HepG2 (cell line): ENCODE results near the gene OR6S1. TPM values are rescaled to one million over a fixed set of nuclear protein-coding genes. Genes with fewer than 3 reads are reported as not detected.

Experiments
- BORCS8-MEF2B ChIP-seq: sonication (generic); formaldehyde crosslinking; IDR thresholded peaks from 2 replicates; pipeline ENCODE4 v1.8.0; 2022; ENCODE audit warnings: mild to moderate bottlenecking, missing genetic modification reagents
- BRD4 ChIP-seq: sonication (generic); formaldehyde crosslinking; IDR thresholded peaks from 2 replicates; pipeline ENCODE4 v1.4.0; 2020; ENCODE audit warnings: missing genetic modification reagents
- ETV6 ChIP-seq: sonication (generic); formaldehyde crosslinking; conservative IDR thresholded peaks from 2 replicates; pipeline ENCODE4 v1.4.0; 2020; ENCODE audit warnings: missing genetic modification reagents
- FLYWCH1 ChIP-seq: sonication (generic); formaldehyde crosslinking; IDR thresholded peaks from 2 replicates; pipeline ENCODE4 v1.8.1; 2023; ENCODE audit warnings: mild to moderate bottlenecking, missing genetic modification reagents
- JARID2 ChIP-seq: sonication (generic); formaldehyde crosslinking; IDR thresholded peaks from 2 replicates; pipeline ENCODE4 v1.8.1; 2023; ENCODE audit warnings: missing genetic modification reagents, inconsistent platforms; ENCODE audit not compliant: insufficient replicate concordance
- MTF1 ChIP-seq: sonication (generic); formaldehyde crosslinking; IDR thresholded peaks from 2 replicates; pipeline ENCODE4 v1.5.0; 2020; ENCODE audit warnings: missing genetic modification reagents
- NFIC ChIP-seq: IDR thresholded peaks from 2 replicates; pipeline ENCODE4 v1.6.1; 2012; ENCODE audit warnings: mild to moderate bottlenecking, low read length, inconsistent platforms
- NR3C1 ChIP-seq: sonication (generic); formaldehyde crosslinking; IDR thresholded peaks from 2 replicates; pipeline ENCODE4 v1.4.0; 2020; ENCODE audit warnings: missing genetic modification reagents
- SALL1 ChIP-seq: sonication (generic); formaldehyde crosslinking; IDR thresholded peaks from 2 replicates; pipeline ENCODE4 v1.8.0; 2022; ENCODE audit warnings: mild to moderate bottlenecking, missing genetic modification reagents
- SP1 ChIP-seq, 2 experiments: fragments of 450-650 bp in 1 of 2; sonication (generic) in 1 of 2; formaldehyde crosslinking in 1 of 2; IDR thresholded peaks; 2 replicates each; pipeline versions ENCODE4 v1.4.0 to v1.6.1; 2016 to 2020; ENCODE audit warnings: missing genetic modification reagents in 1 of 2
- ZBTB7B ChIP-seq: sonication (generic); formaldehyde crosslinking; IDR thresholded peaks from 2 replicates; pipeline ENCODE4 v1.4.0; 2020; ENCODE audit warnings: missing genetic modification reagents
- ZNF180 ChIP-seq: sonication (generic); formaldehyde crosslinking; IDR thresholded peaks from 2 replicates; pipeline ENCODE4 v1.4.0; 2020; ENCODE audit warnings: low read depth, missing genetic modification reagents, borderline replicate concordance
- ZNF383 ChIP-seq: sonication (generic); formaldehyde crosslinking; IDR thresholded peaks from 2 replicates; pipeline ENCODE4 v1.4.0; 2020; ENCODE audit warnings: missing genetic modification reagents, mild to moderate bottlenecking, borderline replicate concordance
- ZNF556 ChIP-seq: sonication (generic); formaldehyde crosslinking; IDR thresholded peaks from 2 replicates; pipeline ENCODE4 v1.4.0; 2020; ENCODE audit warnings: mild to moderate bottlenecking, missing genetic modification reagents, borderline replicate concordance
- ZNF567 ChIP-seq: sonication (generic); formaldehyde crosslinking; IDR thresholded peaks from 2 replicates; pipeline ENCODE4 v1.8.1; 2023; ENCODE audit warnings: mild to moderate bottlenecking, missing genetic modification reagents, borderline replicate concordance
- ZNF598 ChIP-seq: sonication (generic); formaldehyde crosslinking; IDR thresholded peaks from 2 replicates; pipeline ENCODE4 v1.5.1; 2020; ENCODE audit warnings: mild to moderate bottlenecking, missing genetic modification reagents, borderline replicate concordance
- ZNF747 ChIP-seq: sonication (generic); formaldehyde crosslinking; IDR thresholded peaks from 2 replicates; pipeline ENCODE4 v1.8.1; 2023; ENCODE audit warnings: missing genetic modification reagents, mild to moderate bottlenecking, borderline replicate concordance
- ZNF75D ChIP-seq: sonication (generic); formaldehyde crosslinking; IDR thresholded peaks from 2 replicates; pipeline ENCODE4 v1.8.1; 2023; ENCODE audit warnings: missing genetic modification reagents, mild to moderate bottlenecking, borderline replicate concordance
- ZNF761 ChIP-seq: sonication (generic); formaldehyde crosslinking; conservative IDR thresholded peaks from 2 replicates; pipeline ENCODE4 v1.4.0; 2020; ENCODE audit warnings: mild to moderate bottlenecking, missing genetic modification reagents
- ZNF766 ChIP-seq: sonication (generic); formaldehyde crosslinking; IDR thresholded peaks from 2 replicates; pipeline ENCODE4 v1.5.0; 2020; ENCODE audit warnings: missing genetic modification reagents, borderline replicate concordance
- ZNF768 ChIP-seq: sonication (generic); formaldehyde crosslinking; IDR thresholded peaks from 2 replicates; pipeline ENCODE4 v1.4.0; 2020; ENCODE audit warnings: missing genetic modification reagents
- polyA plus RNA-seq, 8 experiments: library from polyadenylated mRNA; depleted of rRNA in 3 of 8; stranded (reverse) in 7 of 8; unstranded in 1 of 8; fragments of >200 nt; fragmentation: Illumina TruSeq in 4 of 8; extraction: Trizol in 4 of 8; gene quantifications; 2 replicates each; pipeline versions ENCODE4 v1.2.1 to v1.2.3, GENCODE V29; 2011 to 2016; ENCODE audit warnings: low read depth in 4 of 8, missing spikeins in 1 of 8, mixed read lengths in 1 of 8; ENCODE audit not compliant: insufficient read depth in 1 of 8
- total RNA-seq, 5 experiments: library from RNA; depleted of rRNA; stranded (reverse); fragments of >200 nt; fragmentation: Illumina TruSeq; extraction: Trizol; gene quantifications; 2 replicates each; pipeline ENCODE4 v1.2.3, GENCODE V29; 2016; ENCODE audit warnings: low read depth in 1 of 5
- TF ChIP-seq, protein P1 (sequence below): sonication (generic); formaldehyde crosslinking; IDR thresholded peaks from 2 replicates; pipeline ENCODE4 v1.4.0; 2020; ENCODE audit warnings: mild to moderate bottlenecking, missing genetic modification reagents
- TF ChIP-seq, protein P2 (sequence below): sonication (generic); formaldehyde crosslinking; IDR thresholded peaks from 2 replicates; pipeline ENCODE4 v1.4.0; 2020; ENCODE audit warnings: missing genetic modification reagents
- TF ChIP-seq, protein P3 (sequence below): sonication (generic); formaldehyde crosslinking; IDR thresholded peaks from 2 replicates; pipeline ENCODE4 v1.5.0; 2020; ENCODE audit warnings: missing genetic modification reagents

OR6S1 gene
- total and polyA plus RNA-seq, 2 of the 13 experiments (the other 11 are each of a cell fraction or from before 2014, with no cell fraction given): 0.09 TPM; not detected in 1

DNA sequence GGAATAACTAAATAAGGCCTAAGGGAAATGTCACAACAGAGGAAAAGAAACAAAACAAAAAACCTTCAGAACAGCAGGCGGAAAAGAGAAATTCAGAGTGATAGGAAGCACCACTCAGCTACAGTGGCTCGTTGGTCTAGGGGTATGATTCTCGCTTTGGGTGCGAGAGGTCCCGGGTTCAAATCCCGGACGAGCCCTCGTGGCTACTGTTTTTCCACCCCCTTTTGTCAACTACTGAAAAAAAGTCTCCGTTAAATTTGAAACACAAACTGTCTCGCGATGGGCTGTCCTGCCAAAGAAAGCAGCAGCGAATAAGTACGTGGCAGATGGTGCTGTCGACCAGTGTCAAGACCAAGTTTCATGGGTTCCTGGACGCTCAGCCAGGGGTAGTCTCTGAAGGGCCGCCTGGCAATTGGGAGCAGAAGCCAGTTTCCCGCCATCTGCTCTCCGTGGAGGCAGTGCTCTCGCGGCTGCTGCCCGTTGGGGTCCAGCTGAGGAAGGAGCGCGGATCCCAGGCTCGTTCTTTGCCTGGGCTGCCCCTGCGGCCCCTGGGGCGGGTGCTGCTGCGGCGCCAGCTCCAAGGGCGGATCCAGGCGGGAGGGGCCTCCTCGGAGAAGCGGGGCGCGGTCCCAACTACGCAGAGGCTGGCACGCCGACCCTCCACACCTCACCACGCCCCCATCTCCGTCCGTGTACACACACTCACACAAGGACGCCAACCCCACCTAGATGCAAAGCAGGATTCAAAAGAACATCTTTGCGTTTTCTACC lies 42.6 kb upstream of the OR6S1 start, which contains the start of gene RNASE4 (continued):
- no peak; the same call in 1 of the 2 replicates for TF ChIP-seq FLYWCH1 (CRISPR knock-in tag)
- no peak for TF ChIP-seq ZNF761
- peak; percentile 47; the same call in 1 of the 2 replicates for TF ChIP-seq ZNF747
- TF ChIP-seq ZNF567 (CRISPR knock-in tag): 0 out of 2 replicates have a peak, but pooled peaks have one; percentile 18
- TF ChIP-seq JARID2 (CRISPR knock-in tag): peak; percentile 61
- TF ChIP-seq, protein P1, sequence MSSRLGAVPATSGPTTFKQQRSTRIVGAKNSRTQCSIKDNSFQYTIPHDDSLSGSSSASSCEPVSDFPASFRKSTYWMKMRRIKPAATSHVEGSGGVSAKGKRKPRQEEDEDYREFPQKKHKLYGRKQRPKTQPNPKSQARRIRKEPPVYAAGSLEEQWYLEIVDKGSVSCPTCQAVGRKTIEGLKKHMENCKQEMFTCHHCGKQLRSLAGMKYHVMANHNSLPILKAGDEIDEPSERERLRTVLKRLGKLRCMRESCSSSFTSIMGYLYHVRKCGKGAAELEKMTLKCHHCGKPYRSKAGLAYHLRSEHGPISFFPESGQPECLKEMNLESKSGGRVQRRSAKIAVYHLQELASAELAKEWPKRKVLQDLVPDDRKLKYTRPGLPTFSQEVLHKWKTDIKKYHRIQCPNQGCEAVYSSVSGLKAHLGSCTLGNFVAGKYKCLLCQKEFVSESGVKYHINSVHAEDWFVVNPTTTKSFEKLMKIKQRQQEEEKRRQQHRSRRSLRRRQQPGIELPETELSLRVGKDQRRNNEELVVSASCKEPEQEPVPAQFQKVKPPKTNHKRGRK: no peak
- TF ChIP-seq ZNF768 (CRISPR knock-in tag): peak; percentile 57; the same call in 1 of the 2 replicates
- no peak for TF ChIP-seq ETV6 (CRISPR knock-in tag)
- TF ChIP-seq ZNF766: no peak
- TF ChIP-seq ZNF180 (CRISPR knock-in tag): peak; percentile 85; the same call in 1 of the 2 replicates
- TF ChIP-seq NR3C1 (CRISPR knock-in tag): no peak
- peak; percentile 79 for TF ChIP-seq ZBTB7B (CRISPR knock-in tag)
- TF ChIP-seq SALL1 (CRISPR knock-in tag): peak; percentile 82
- peak; percentile 76; the same call in 1 of the 2 replicates for TF ChIP-seq BRD4 (CRISPR knock-in tag)
- TF ChIP-seq ZNF598: 0 out of 2 replicates have a peak, but pooled peaks have one; percentile 38
- peak; percentile 84; the same call in 1 of the 2 replicates for TF ChIP-seq MTF1 (CRISPR knock-in tag)
- TF ChIP-seq ZNF75D (CRISPR knock-in tag): no peak
- TF ChIP-seq ZNF383 (CRISPR knock-in tag): no peak
- TF ChIP-seq BORCS8-MEF2B (CRISPR knock-in tag): peak; percentile 28; the same call in 1 of the 2 replicates
- TF ChIP-seq SP1 (IDR thresholded peaks at IDR 0.05): no peak
- peak; percentile 47; the same call in 1 of the 2 replicates for TF ChIP-seq SP1 (CRISPR knock-in tag; IDR thresholded peaks at IDR 0.05)
- TF ChIP-seq, protein P2, sequence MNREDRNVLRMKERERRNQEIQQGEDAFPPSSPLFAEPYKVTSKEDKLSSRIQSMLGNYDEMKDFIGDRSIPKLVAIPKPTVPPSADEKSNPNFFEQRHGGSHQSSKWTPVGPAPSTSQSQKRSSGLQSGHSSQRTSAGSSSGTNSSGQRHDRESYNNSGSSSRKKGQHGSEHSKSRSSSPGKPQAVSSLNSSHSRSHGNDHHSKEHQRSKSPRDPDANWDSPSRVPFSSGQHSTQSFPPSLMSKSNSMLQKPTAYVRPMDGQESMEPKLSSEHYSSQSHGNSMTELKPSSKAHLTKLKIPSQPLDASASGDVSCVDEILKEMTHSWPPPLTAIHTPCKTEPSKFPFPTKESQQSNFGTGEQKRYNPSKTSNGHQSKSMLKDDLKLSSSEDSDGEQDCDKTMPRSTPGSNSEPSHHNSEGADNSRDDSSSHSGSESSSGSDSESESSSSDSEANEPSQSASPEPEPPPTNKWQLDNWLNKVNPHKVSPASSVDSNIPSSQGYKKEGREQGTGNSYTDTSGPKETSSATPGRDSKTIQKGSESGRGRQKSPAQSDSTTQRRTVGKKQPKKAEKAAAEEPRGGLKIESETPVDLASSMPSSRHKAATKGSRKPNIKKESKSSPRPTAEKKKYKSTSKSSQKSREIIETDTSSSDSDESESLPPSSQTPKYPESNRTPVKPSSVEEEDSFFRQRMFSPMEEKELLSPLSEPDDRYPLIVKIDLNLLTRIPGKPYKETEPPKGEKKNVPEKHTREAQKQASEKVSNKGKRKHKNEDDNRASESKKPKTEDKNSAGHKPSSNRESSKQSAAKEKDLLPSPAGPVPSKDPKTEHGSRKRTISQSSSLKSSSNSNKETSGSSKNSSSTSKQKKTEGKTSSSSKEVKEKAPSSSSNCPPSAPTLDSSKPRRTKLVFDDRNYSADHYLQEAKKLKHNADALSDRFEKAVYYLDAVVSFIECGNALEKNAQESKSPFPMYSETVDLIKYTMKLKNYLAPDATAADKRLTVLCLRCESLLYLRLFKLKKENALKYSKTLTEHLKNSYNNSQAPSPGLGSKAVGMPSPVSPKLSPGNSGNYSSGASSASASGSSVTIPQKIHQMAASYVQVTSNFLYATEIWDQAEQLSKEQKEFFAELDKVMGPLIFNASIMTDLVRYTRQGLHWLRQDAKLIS (CRISPR knock-in tag): 0 out of 2 replicates have a peak, but pooled peaks have one; percentile 66
- TF ChIP-seq, protein P3, sequence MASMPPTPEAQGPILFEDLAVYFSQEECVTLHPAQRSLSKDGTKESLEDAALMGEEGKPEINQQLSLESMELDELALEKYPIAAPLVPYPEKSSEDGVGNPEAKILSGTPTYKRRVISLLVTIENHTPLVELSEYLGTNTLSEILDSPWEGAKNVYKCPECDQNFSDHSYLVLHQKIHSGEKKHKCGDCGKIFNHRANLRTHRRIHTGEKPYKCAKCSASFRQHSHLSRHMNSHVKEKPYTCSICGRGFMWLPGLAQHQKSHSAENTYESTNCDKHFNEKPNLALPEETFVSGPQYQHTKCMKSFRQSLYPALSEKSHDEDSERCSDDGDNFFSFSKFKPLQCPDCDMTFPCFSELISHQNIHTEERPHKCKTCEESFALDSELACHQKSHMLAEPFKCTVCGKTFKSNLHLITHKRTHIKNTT (CRISPR knock-in tag): 0 out of 2 replicates have a peak, but pooled peaks have one; percentile 67
- peak; percentile 77 for TF ChIP-seq ZNF556 (CRISPR knock-in tag)
- TF ChIP-seq NFIC: no peak
